ENCODE data around the gene MOB3B.

The MOB3B gene

GRCh38 chr9:27518809-27519208, 10.8 kb downstream of the MOB3B start:
- H3K27me3 ChIP-seq (ENCODE audit: insufficient read depth, poor library complexity, severe bottlenecking), result no peaks in the 10 kb centered on the region
- no peak for DNase-seq (ENCODE audit: low spot score)
- H3K27ac ChIP-seq (ENCODE audit: poor library complexity, severe bottlenecking), result peak overlapping the region; percentile 99
- H3K4me3 ChIP-seq (ENCODE audit: severe bottlenecking), result no peak overlapping the region
- no peaks in the 10 kb centered on the region for H3K9me3 ChIP-seq (ENCODE audit: severe bottlenecking)
- ATAC-seq (ENCODE audit: low read depth), result no peak
- peaks cover 3% of the 10 kb centered on the region; the same call in 1 of the 2 replicates for H3K36me3 ChIP-seq (ENCODE audit: low read depth)
- TF ChIP-seq CTCF (IDR thresholded peaks at IDR 0.05; ENCODE audit: poor library complexity, severe bottlenecking), result no peak
- peaks cover 47% of the 10 kb centered on the region for H3K4me1 ChIP-seq (ENCODE audit: insufficient read depth, poor library complexity, severe bottlenecking)

GRCh38 chr9:27518006-27518405, 11.6 kb downstream of the MOB3B start:
- H3K36me3 ChIP-seq (ENCODE audit: low read depth), result peaks cover 3% of the 10 kb centered on the region; the same call in 1 of the 2 replicates
- TF ChIP-seq CTCF (IDR thresholded peaks at IDR 0.05; ENCODE audit: poor library complexity, severe bottlenecking), result no peak
- no peaks in the 10 kb centered on the region for H3K27me3 ChIP-seq (ENCODE audit: insufficient read depth, poor library complexity, severe bottlenecking)

GRCh38 chr9:27514551-27514950, 15.1 kb downstream of the MOB3B start:
- Histone ChIP-seq H3K9me3 (ENCODE audit: severe bottlenecking) (no peaks in the 10 kb centered on the region), H3K36me3 (ENCODE audit: low read depth) (no peaks in the 10 kb centered on the region; the same call in 1 of the 2 replicates), H3K4me3 (ENCODE audit: severe bottlenecking) (no peak overlapping the region), H3K27me3 (ENCODE audit: insufficient read depth, poor library complexity, severe bottlenecking) (no peaks in the 10 kb centered on the region), H3K27ac (ENCODE audit: poor library complexity, severe bottlenecking) (no peak overlapping the region), H3K4me1 (ENCODE audit: insufficient read depth, poor library complexity, severe bottlenecking) (peaks cover 26% of the 10 kb centered on the region)
- ATAC-seq (ENCODE audit: low read depth) (no peak), DNase-seq (ENCODE audit: low spot score) (no peak)
- TF ChIP-seq CTCF (IDR thresholded peaks at IDR 0.05; ENCODE audit: poor library complexity, severe bottlenecking), result no peak

More at GRCh38 chr9:27518006-27518405, 11.6 kb downstream of the MOB3B start:
- ATAC-seq (ENCODE audit: low read depth), result no peak
- no peak for DNase-seq (ENCODE audit: low spot score)
- H3K9me3 ChIP-seq (ENCODE audit: severe bottlenecking), result no peaks in the 10 kb centered on the region
- no peak overlapping the region for H3K4me3 ChIP-seq (ENCODE audit: severe bottlenecking)
- H3K4me1 ChIP-seq (ENCODE audit: insufficient read depth, poor library complexity, severe bottlenecking), result peaks cover 39% of the 10 kb centered on the region
- peak overlapping the region; percentile 99 for H3K27ac ChIP-seq (ENCODE audit: poor library complexity, severe bottlenecking)

GRCh38 chr9:27511771-27512170, 17.8 kb downstream of the MOB3B start:
- no peaks in the 10 kb centered on the region for H3K27me3 ChIP-seq (ENCODE audit: insufficient read depth, poor library complexity, severe bottlenecking)
- peaks cover 12% of the 10 kb centered on the region for H3K4me1 ChIP-seq (ENCODE audit: insufficient read depth, poor library complexity, severe bottlenecking)
- no peak for DNase-seq (ENCODE audit: low spot score)
- H3K36me3 ChIP-seq (ENCODE audit: low read depth), result peaks cover 6% of the 10 kb centered on the region; the same call in 1 of the 2 replicates
- H3K9me3 ChIP-seq (ENCODE audit: severe bottlenecking), result no peaks in the 10 kb centered on the region
- H3K27ac ChIP-seq (ENCODE audit: poor library complexity, severe bottlenecking), result peak overlapping the region; percentile 100
- no peak overlapping the region for H3K4me3 ChIP-seq (ENCODE audit: severe bottlenecking)
- TF ChIP-seq CTCF (IDR thresholded peaks at IDR 0.05; ENCODE audit: poor library complexity, severe bottlenecking), result no peak
- no peak for ATAC-seq (ENCODE audit: low read depth)

- peaks cover 6% of the 10 kb centered on the region; the same call in 1 of the 2 replicates for H3K36me3 ChIP-seq (ENCODE audit: low read depth)
- DNase-seq (ENCODE audit: low spot score), result no peak
- 0 out of 3 replicates have a peak, but pooled peaks have one; percentile 18 for ATAC-seq (ENCODE audit: low read depth)
- no peaks in the 10 kb centered on the region for H3K9me3 ChIP-seq (ENCODE audit: severe bottlenecking)
- TF ChIP-seq CTCF (IDR thresholded peaks at IDR 0.05; ENCODE audit: poor library complexity, severe bottlenecking), result no peak
- H3K27ac ChIP-seq (ENCODE audit: poor library complexity, severe bottlenecking), result peak overlapping the region; percentile 100
- peaks cover 20% of the 10 kb centered on the region for H3K4me1 ChIP-seq (ENCODE audit: insufficient read depth, poor library complexity, severe bottlenecking)
- no peaks in the 10 kb centered on the region for H3K27me3 ChIP-seq (ENCODE audit: insufficient read depth, poor library complexity, severe bottlenecking)
- H3K4me3 ChIP-seq (ENCODE audit: severe bottlenecking), result no peak overlapping the region
Measured at GRCh38 chr9:27510780-27511179, 18.8 kb downstream of the MOB3B start.
